GM21526 (cell line): ENCODE data around the gene ABHD16B.

Experiments used
- ATAC-seq: cut with Tn5 transposase; IDR thresholded peaks from one replicate; pipeline ENCODE4 v1.9.1; 2021; ENCODE audit warnings: moderate library complexity; ENCODE audit not compliant: unreplicated experiment, low FRiP score

Gene ABHD16B

GRCh38 chr20:63892402-63892801 is 31.1 kb downstream of the ABHD16B start:
- ATAC-seq: no peak

GRCh38 chr20:63893999-63894357 is 32.7 kb downstream of the ABHD16B start:
- no peak for ATAC-seq

- peak; percentile 73 for ATAC-seq
Measured at GRCh38 chr20:63894358-63895201, 33.3 kb downstream of the ABHD16B start, which contains the start of gene DNAJC5. DNAJC5 (plus strand) TSS chr20:63895126; CDS start chr20:63928346, 33,220 bp downstream.

- peak; percentile 7 for ATAC-seq
Measured at GRCh38 chr20:63895202-63895951, 34.1 kb downstream of the ABHD16B start.

- no peak for ATAC-seq
Measured at GRCh38 chr20:63895952-63896263, 34.6 kb downstream of the ABHD16B start.

- ATAC-seq: no peak
Measured at GRCh38 chr20:63896264-63897105, 35.2 kb downstream of the ABHD16B start.

GRCh38 chr20:63897978-63898561 is 36.8 kb downstream of the ABHD16B start:
- ATAC-seq: no peak

- no peak for ATAC-seq
Measured at GRCh38 chr20:63898882-63899558, 37.7 kb downstream of the ABHD16B start.

- no peak for ATAC-seq
Measured at GRCh38 chr20:63900413-63900812, 39.1 kb downstream of the ABHD16B start.

GRCh38 chr20:63903796-63904561 is 42.7 kb downstream of the ABHD16B start:
- no peak for ATAC-seq

GRCh38 chr20:63908008-63908682 is 46.8 kb downstream of the ABHD16B start:
- no peak for ATAC-seq

GRCh38 chr20:63911176-63911575 is 49.9 kb downstream of the ABHD16B start:
- ATAC-seq: no peak
